PC-3 (cell line): ENCODE measurements around the gene GTF2H1. TPM values are rescaled to one million over a fixed set of nuclear protein-coding genes. Genes with fewer than 3 reads are reported as not detected.

Source experiments
- ATAC-seq: fragments of 200-7000 bp; cut with Tn5 transposase; 2 replicates; pipeline ENCODE4 v1.9.1; 2020; ENCODE audit warnings: mild to moderate bottlenecking, moderate library complexity
- BruUV-seq: library from RNA; stranded (reverse); fragments of 400-500 nt; replicated peaks from 2 replicates; lab custom pipeline; 2021; lab: Mats Ljungman, UMichigan
- CTCF ChIA-PET: fragments of 300-600 bp; sonication (Branson Sonifier 250); formaldehyde crosslinking; loops from one replicate; lab custom pipeline; 2022; ENCODE audit warnings: antibody characterized with exemption; lab: Charles Lee
- POLR2A ChIA-PET: fragments of 300-600 bp; sonication (Branson Sonifier 250); formaldehyde crosslinking; loops from one replicate; lab custom pipeline; 2022; ENCODE audit warnings: antibody characterized with exemption; ENCODE audit not compliant: unreplicated experiment; lab: Charles Lee
- DNase-seq: peaks from one replicate; pipeline ENCODE4 v3.0.0-alpha.2; 2015
- H2AFZ ChIP-seq: fragments of 300-600 bp; sonication (generic); 2 replicates; pipeline ENCODE4 v1.6.0; 2016; ENCODE audit warnings: antibody characterized with exemption, low read length
- H3F3A ChIP-seq: fragments of 300-600 bp; sonication (generic); one replicate; pipeline ENCODE4 v1.6.0; 2017; ENCODE audit warnings: antibody characterized with exemption, low read length, control low read depth, mild to moderate bottlenecking; ENCODE audit not compliant: unreplicated experiment
- H3K27ac ChIP-seq: fragments of 300-600 bp; sonication (generic); 2 replicates; pipeline ENCODE4 v1.5.1; 2016; ENCODE audit warnings: mild to moderate bottlenecking, low read length
- H3K27me3 ChIP-seq: fragments of 300-600 bp; sonication (generic); 2 replicates; pipeline ENCODE4 v1.6.1; 2016; ENCODE audit warnings: low read length, mixed read lengths
- H3K36me3 ChIP-seq: fragments of 300-600 bp; sonication (generic); 2 replicates; pipeline ENCODE4 v1.6.1; 2016; ENCODE audit warnings: low read depth, mixed run types, low read length, mixed read lengths
- H3K4me1 ChIP-seq: fragments of 300-600 bp; sonication (generic); 2 replicates; pipeline ENCODE4 v1.5.1; 2016; ENCODE audit warnings: low read length; ENCODE audit not compliant: insufficient read depth
- H3K4me2 ChIP-seq: fragments of 300-600 bp; sonication (generic); 2 replicates; pipeline ENCODE4 v1.6.0; 2016; ENCODE audit warnings: low read length
- H3K4me3 ChIP-seq: fragments of 300-600 bp; sonication (generic); 2 replicates; pipeline ENCODE4 v1.5.1; 2016; ENCODE audit warnings: mild to moderate bottlenecking, low read length, mixed read lengths
- H3K79me2 ChIP-seq: fragments of 300-600 bp; sonication (generic); 2 replicates; pipeline ENCODE4 v1.6.1; 2017; ENCODE audit warnings: low read length, mixed read lengths
- H3K9ac ChIP-seq: fragments of 300-600 bp; sonication (generic); 2 replicates; pipeline ENCODE4 v1.6.0; 2016; ENCODE audit warnings: mild to moderate bottlenecking, low read length
- H3K9me2 ChIP-seq: fragments of 300-600 bp; sonication (generic); replicated peaks from 2 replicates; pipeline ENCODE4 v1.6.1; 2016; ENCODE audit warnings: mixed run types, low read length, mixed read lengths
- H3K9me3 ChIP-seq: fragments of 300-600 bp; sonication (generic); 2 replicates; pipeline ENCODE4 v1.6.1; 2016; ENCODE audit warnings: low read length, mixed read lengths
- H4K20me1 ChIP-seq: fragments of 300-600 bp; sonication (generic); 2 replicates; pipeline ENCODE4 v1.6.1; 2016; ENCODE audit warnings: low read length, mixed read lengths
- CTCF ChIP-seq: fragments of 300-600 bp; sonication (generic); conservative IDR thresholded peaks from 2 replicates; pipeline ENCODE4 v1.5.1; 2017; ENCODE audit warnings: antibody characterized with exemption, low read depth, mild to moderate bottlenecking, low read length
- EZH2 ChIP-seq: fragments of 300-600 bp; sonication (generic); IDR thresholded peaks from one replicate; pipeline ENCODE4 v1.6.1; 2017; ENCODE audit warnings: antibody characterized with exemption, mild to moderate bottlenecking, low read length; ENCODE audit not compliant: unreplicated experiment
- EZH2phosphoT487 ChIP-seq: fragments of 300-600 bp; sonication (generic); IDR thresholded peaks from 2 replicates; pipeline ENCODE4 v1.6.1; 2018; ENCODE audit warnings: mild to moderate bottlenecking, antibody characterized with exemption, low read length, borderline replicate concordance
- intact Hi-C: fragments of 100-400 bp; cut with micrococcal nuclease; formaldehyde crosslinking; loops from 2 replicates; pipeline ENCODE4 v1.9.0; 2023
- total RNA-seq: library from RNA; depleted of rRNA; stranded (reverse); fragments of >200 nt; gene quantifications from 2 replicates; pipeline ENCODE4 v1.2.3, GENCODE V29; 2014

GTF2H1 gene
- total RNA-seq, 1 experiment from 2014 or later: 32.7 TPM

- H3K36me3 ChIP-seq: no peaks in the 10 kb centered on the region
- BruUV-seq: TSS peak; percentile 78
- peak; percentile 79 for ATAC-seq
- no peaks in the 10 kb centered on the region for H4K20me1 ChIP-seq
- H3K27ac ChIP-seq: peak overlapping the region; percentile 99
- intact Hi-C loops: loop anchor here (1.0 to 10.0 kb wide), 3 partner anchors 10 to 399 kb away; partner anchors contain the start of genes GTF2H1, HPS5 and LDHA
- H3K79me2 ChIP-seq: no peaks in the 10 kb centered on the region
- peaks cover 3% of the 10 kb centered on the region for H3F3A ChIP-seq
- TF ChIP-seq EZH2phosphoT487 (no peak), CTCF (no peak), EZH2 (no peak)
- ChIA-PET CTCF (interaction anchor here (0.6 to 2.2 kb wide), 3 partner anchors 12 to 180 kb away, joined by 3 to 5 read pairs (median 5); no protein-coding TSS in a partner anchor), POLR2A (interaction anchor here (0.5 to 1.9 kb wide), 6 partner anchors 10 to 1380 kb away, joined by 3 to 28 read pairs (median 6); partner anchors contain the start of gene LDHA)
- peak overlapping the region; percentile 82 for H3K4me2 ChIP-seq
- H3K9ac ChIP-seq: peak overlapping the region; percentile 85
- H3K9me3 ChIP-seq: no peaks in the 10 kb centered on the region
- no peaks in the 10 kb centered on the region for H3K9me2 ChIP-seq
- H3K27me3 ChIP-seq: no peaks in the 10 kb centered on the region
- H2AFZ ChIP-seq: peak overlapping the region; percentile 68
- H3K4me3 ChIP-seq: peak overlapping the region; percentile 56
- peaks cover 22% of the 10 kb centered on the region for H3K4me1 ChIP-seq
- DNase-seq: peak; percentile 87
Measured at GRCh38 chr11:18384157-18384641, 61.8 kb downstream of the GTF2H1 start.

- Histone ChIP-seq H3K79me2 (peaks cover 20% of the 10 kb centered on the region), H3K27ac (no peak overlapping the region), H4K20me1 (peaks cover 6% of the 10 kb centered on the region), H3K9ac (no peak overlapping the region), H3K4me1 (peaks cover 7% of the 10 kb centered on the region), H3K9me2 (no peaks in the 10 kb centered on the region), H3K9me3 (no peaks in the 10 kb centered on the region), H2AFZ (no peak overlapping the region), H3K27me3 (no peaks in the 10 kb centered on the region), H3K36me3 (peaks cover 2% of the 10 kb centered on the region), H3K4me3 (no peak overlapping the region), H3F3A (no peaks in the 10 kb centered on the region), H3K4me2 (no peak overlapping the region)
- DNase-seq (no peak), ATAC-seq (no peak)
- CTCF ChIA-PET: no interaction called here
- intact Hi-C loops: no loop called here
- TF ChIP-seq CTCF: no peak
- TF ChIP-seq EZH2phosphoT487: no peak
- no peak for TF ChIP-seq EZH2
- POLR2A ChIA-PET: no interaction called here
- BruUV-seq: no TSS peak
Measured at GRCh38 chr11:18390088-18390487, 67.7 kb downstream of the GTF2H1 start.
